HepG2 (cell line): ENCODE measurements around the gene PSMD3. TPM values are rescaled to one million over a fixed set of nuclear protein-coding genes. Genes with fewer than 3 reads are reported as not detected.

Experiments
- ATAC-seq: fragments of 200-7000 bp; cut with Tn5 transposase; 3 replicates; pipeline ENCODE4 v1.9.1; 2020; ENCODE audit warnings: mild to moderate bottlenecking, moderate library complexity
- BruUV-seq: library from RNA; stranded (reverse); fragments of 400-500 nt; replicated peaks from 2 replicates; lab custom pipeline; 2021; lab: Mats Ljungman, UMichigan
- CTCF ChIA-PET: fragments of 300-600 bp; formaldehyde crosslinking; extraction: SDS; loops from one replicate; lab custom pipeline; 2021; ENCODE audit warnings: low total read pairs, inconsistent platforms, low intra/inter-chr PET ratio; lab: Yijun Ruan, JAX
- POLR2A ChIA-PET: fragments of 350-600 bp; sonication (Branson Sonifier 250); formaldehyde crosslinking; loops from one replicate; lab custom pipeline; 2020; ENCODE audit warnings: antibody characterized with exemption, inconsistent platforms; lab: Yijun Ruan, JAX
- DNase-seq: peaks from one replicate; pipeline ENCODE4 v3.0.0-alpha.2; 2015; ENCODE audit warnings: low spot score
- FAIRE-seq: peaks from 3 replicates; lab custom pipeline; 2011; peaks lifted over from hg19 to GRCh38; lab: Jason Lieb, UNC
- H2AFZ ChIP-seq: one replicate; pipeline ENCODE4 v1.6.1; 2011; ENCODE audit warnings: low read length, inconsistent platforms
- H3K27ac ChIP-seq: fragments of 300-600 bp; 3 replicates; pipeline ENCODE4 v1.8.0; 2011; ENCODE audit warnings: mixed run types, mild to moderate bottlenecking, mixed read lengths, low read length, inconsistent platforms; ENCODE audit not compliant: insufficient read depth; ENCODE audit errors: extremely low read length
- H3K27me3 ChIP-seq, 2 experiments: fragments of 200-600 bp in 1 of 2; 2 replicates in 1 of 2; 3 replicates in 1 of 2; pipeline versions ENCODE4 v1.6.0 to v1.8.0; 2011; ENCODE audit warnings: low read length in 2 of 2, mild to moderate bottlenecking in 2 of 2, moderate library complexity in 2 of 2, inconsistent platforms in 1 of 2; ENCODE audit not compliant: insufficient read depth in 2 of 2, control insufficient read depth in 1 of 2
- H3K36me3 ChIP-seq, 2 experiments: fragments of 200-600 bp in 1 of 2; replicated peaks in 1 of 2; 2 replicates in 1 of 2; 3 replicates in 1 of 2; pipeline versions ENCODE4 v1.5.1 to v1.8.0; 2011; ENCODE audit warnings: low read length in 2 of 2, inconsistent platforms in 1 of 2; ENCODE audit not compliant: insufficient read depth in 2 of 2, control insufficient read depth in 1 of 2
- H3K4me1 ChIP-seq: 2 replicates; pipeline ENCODE4 v1.5.1; 2012; ENCODE audit warnings: low read length, inconsistent platforms; ENCODE audit not compliant: insufficient read depth
- H3K4me2 ChIP-seq: 2 replicates; pipeline ENCODE4 v1.6.0; 2011; ENCODE audit warnings: low read depth, low read length, inconsistent platforms
- H3K4me3 ChIP-seq, 3 experiments: fragments of 200-600 bp in 1 of 3; sonication (generic), shearing (Covaris generic) in 1 of 3; replicated peaks in 1 of 3; 2 replicates each; pipeline ENCODE4 v1.5.1; 2011 to 2016; ENCODE audit warnings: low read length in 3 of 3, inconsistent platforms in 2 of 3, low read depth in 2 of 3, mild to moderate bottlenecking in 2 of 3, control low read depth in 1 of 3, mixed read lengths in 1 of 3; ENCODE audit not compliant: insufficient read depth in 1 of 3
- H3K79me2 ChIP-seq: one replicate; pipeline ENCODE4 v1.6.1; 2011; ENCODE audit warnings: low read length, inconsistent platforms; ENCODE audit not compliant: insufficient read depth
- H3K9ac ChIP-seq: 2 replicates; pipeline ENCODE4 v1.6.0; 2011; ENCODE audit warnings: mild to moderate bottlenecking, low read depth, low read length, inconsistent platforms; ENCODE audit not compliant: insufficient read depth
- H3K9me3 ChIP-seq: 2 replicates; pipeline ENCODE4 v1.5.1; 2012; ENCODE audit warnings: mild to moderate bottlenecking, low read length
- H4K20me1 ChIP-seq: 2 replicates; pipeline ENCODE4 v1.6.0; 2011; ENCODE audit warnings: inconsistent platforms, mild to moderate bottlenecking, low read length, moderate library complexity; ENCODE audit not compliant: insufficient read depth
- ETV5 ChIP-seq: IDR thresholded peaks from 2 replicates; pipeline ENCODE4 v1.6.1; 2018; ENCODE audit warnings: missing biosample characterization, missing genetic modification reagents, inconsistent platforms, borderline replicate concordance
- KLF6 ChIP-seq: IDR thresholded peaks from 2 replicates; pipeline ENCODE4 v1.8.0; 2016; ENCODE audit warnings: missing biosample characterization, missing genetic modification reagents
- MAF1 ChIP-seq: sonication (generic); formaldehyde crosslinking; IDR thresholded peaks from 2 replicates; pipeline ENCODE4 v1.5.0; 2020; ENCODE audit warnings: missing genetic modification reagents, borderline replicate concordance
- MTA1 ChIP-seq: sonication (generic); formaldehyde crosslinking; IDR thresholded peaks from 2 replicates; pipeline ENCODE4 v1.4.0; 2020; ENCODE audit warnings: missing genetic modification reagents, mild to moderate bottlenecking, borderline replicate concordance
- SIX4 ChIP-seq: sonication (generic); formaldehyde crosslinking; IDR thresholded peaks from 2 replicates; pipeline ENCODE4 v1.4.0; 2020; ENCODE audit warnings: missing genetic modification reagents
- ZNF138 ChIP-seq: sonication (generic); formaldehyde crosslinking; IDR thresholded peaks from 2 replicates; pipeline ENCODE4 v1.5.0; 2020; ENCODE audit warnings: mild to moderate bottlenecking, low read depth, missing genetic modification reagents
- ZNF263 ChIP-seq: sonication (generic); formaldehyde crosslinking; IDR thresholded peaks from 2 replicates; pipeline ENCODE4 v1.4.0; 2020; ENCODE audit warnings: missing genetic modification reagents
- ZNF7 ChIP-seq: IDR thresholded peaks from 2 replicates; pipeline ENCODE4 v1.6.1; 2016; ENCODE audit warnings: missing biosample characterization, missing genetic modification reagents
- ZNF775 ChIP-seq: sonication (generic); formaldehyde crosslinking; IDR thresholded peaks from 2 replicates; pipeline ENCODE4 v1.4.0; 2020; ENCODE audit warnings: missing genetic modification reagents, mild to moderate bottlenecking, moderate library complexity, borderline replicate concordance
- WGBS: methylation state at CpG from one replicate; pipeline ENCODE4 v1.1.6; 2017; ENCODE audit warnings: low lambda C conversion rate; 5-methylcytosine and 5-hydroxymethylcytosine counted together
- in situ Hi-C: cut with HindIII; loops from 2 replicates; pipeline ENCODE4 v1.10.0; 2017; ENCODE audit warnings: low pct_unique_long_range_greater_than_20kb; ENCODE audit not compliant: extremely low pct_ligation_motif_present
- intact Hi-C: fragments of 100-400 bp; cut with micrococcal nuclease; formaldehyde crosslinking; loops from one replicate; pipeline ENCODE4 v1.10.0; 2022; ENCODE audit not compliant: unreplicated experiment
- polyA plus RNA-seq, 8 experiments: library from polyadenylated mRNA; depleted of rRNA in 3 of 8; stranded (reverse) in 7 of 8; unstranded in 1 of 8; fragments of >200 nt; fragmentation: Illumina TruSeq in 4 of 8; extraction: Trizol in 4 of 8; gene quantifications; 2 replicates each; pipeline versions ENCODE4 v1.2.1 to v1.2.3, GENCODE V29; 2011 to 2016; ENCODE audit warnings: low read depth in 4 of 8, missing spikeins in 1 of 8, mixed read lengths in 1 of 8; ENCODE audit not compliant: insufficient read depth in 1 of 8
- total RNA-seq, 5 experiments: library from RNA; depleted of rRNA; stranded (reverse); fragments of >200 nt; fragmentation: Illumina TruSeq; extraction: Trizol; gene quantifications; 2 replicates each; pipeline ENCODE4 v1.2.3, GENCODE V29; 2016; ENCODE audit warnings: low read depth in 1 of 5
- TF ChIP-seq, protein P1 (sequence below): sonication (generic); formaldehyde crosslinking; IDR thresholded peaks from 2 replicates; pipeline ENCODE4 v1.4.0; 2020; ENCODE audit warnings: missing genetic modification reagents
- TF ChIP-seq, protein P2 (sequence below): fragments of 450-650 bp; IDR thresholded peaks from 2 replicates; pipeline ENCODE4 v1.6.1; 2016
- TF ChIP-seq, protein P3 (sequence below): sonication (generic); formaldehyde crosslinking; IDR thresholded peaks from 2 replicates; pipeline ENCODE4 v1.5.0; 2020; ENCODE audit warnings: mild to moderate bottlenecking, missing genetic modification reagents

Gene PSMD3
- total and polyA plus RNA-seq, 2 of the 13 experiments (the other 11 are each of a cell fraction or from before 2014, with no cell fraction given): 97.4 to 146 TPM

DNA sequence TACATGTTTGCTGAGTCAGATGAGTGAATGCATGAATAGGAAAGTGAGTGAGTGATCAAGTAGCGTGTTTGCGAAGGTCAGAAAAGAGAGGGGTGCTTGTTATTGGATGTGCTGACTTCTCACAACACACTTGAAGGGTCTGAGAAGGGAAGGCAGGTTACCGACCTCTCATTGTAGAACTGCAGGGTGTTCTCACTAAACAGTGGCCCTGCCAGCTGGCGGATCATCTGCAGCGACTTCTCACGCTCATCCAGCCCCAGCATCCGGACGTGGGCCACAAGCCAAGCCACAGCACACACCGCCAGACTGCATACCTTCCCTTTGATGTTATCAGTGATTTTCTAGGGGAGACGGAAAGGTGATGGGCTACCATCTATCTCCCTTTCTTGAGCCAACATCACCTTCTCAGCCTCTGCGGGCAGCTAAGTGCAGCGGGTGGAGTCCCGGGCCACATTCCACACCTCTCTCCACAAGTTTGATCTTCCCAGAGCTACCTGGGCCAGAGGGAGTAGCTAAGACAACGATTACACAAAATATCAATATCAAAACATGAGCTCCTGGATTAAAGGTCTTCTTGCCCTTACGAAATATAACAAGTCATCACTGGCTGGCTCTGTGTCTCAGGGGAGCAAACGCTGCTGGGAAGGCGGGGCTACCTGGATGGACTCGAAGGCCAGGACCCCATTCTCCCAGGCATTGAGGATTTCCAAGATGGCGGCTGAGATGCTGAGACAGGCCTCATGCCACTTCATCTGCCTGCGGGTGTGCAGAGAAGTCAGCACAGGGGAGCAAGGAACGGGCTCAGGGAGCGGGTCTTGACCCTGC is 45.6 kb downstream of the PSMD3 start (continued):
- TF ChIP-seq, protein P1, sequence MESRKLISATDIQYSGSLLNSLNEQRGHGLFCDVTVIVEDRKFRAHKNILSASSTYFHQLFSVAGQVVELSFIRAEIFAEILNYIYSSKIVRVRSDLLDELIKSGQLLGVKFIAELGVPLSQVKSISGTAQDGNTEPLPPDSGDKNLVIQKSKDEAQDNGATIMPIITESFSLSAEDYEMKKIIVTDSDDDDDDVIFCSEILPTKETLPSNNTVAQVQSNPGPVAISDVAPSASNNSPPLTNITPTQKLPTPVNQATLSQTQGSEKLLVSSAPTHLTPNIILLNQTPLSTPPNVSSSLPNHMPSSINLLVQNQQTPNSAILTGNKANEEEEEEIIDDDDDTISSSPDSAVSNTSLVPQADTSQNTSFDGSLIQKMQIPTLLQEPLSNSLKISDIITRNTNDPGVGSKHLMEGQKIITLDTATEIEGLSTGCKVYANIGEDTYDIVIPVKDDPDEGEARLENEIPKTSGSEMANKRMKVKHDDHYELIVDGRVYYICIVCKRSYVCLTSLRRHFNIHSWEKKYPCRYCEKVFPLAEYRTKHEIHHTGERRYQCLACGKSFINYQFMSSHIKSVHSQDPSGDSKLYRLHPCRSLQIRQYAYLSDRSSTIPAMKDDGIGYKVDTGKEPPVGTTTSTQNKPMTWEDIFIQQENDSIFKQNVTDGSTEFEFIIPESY: 0 out of 2 replicates have a peak, but pooled peaks have one; percentile 34
- TF ChIP-seq MTA1 (CRISPR knock-in tag) (0 out of 2 replicates have a peak, but pooled peaks have one; percentile 43), ZNF263 (no peak)

DNA sequence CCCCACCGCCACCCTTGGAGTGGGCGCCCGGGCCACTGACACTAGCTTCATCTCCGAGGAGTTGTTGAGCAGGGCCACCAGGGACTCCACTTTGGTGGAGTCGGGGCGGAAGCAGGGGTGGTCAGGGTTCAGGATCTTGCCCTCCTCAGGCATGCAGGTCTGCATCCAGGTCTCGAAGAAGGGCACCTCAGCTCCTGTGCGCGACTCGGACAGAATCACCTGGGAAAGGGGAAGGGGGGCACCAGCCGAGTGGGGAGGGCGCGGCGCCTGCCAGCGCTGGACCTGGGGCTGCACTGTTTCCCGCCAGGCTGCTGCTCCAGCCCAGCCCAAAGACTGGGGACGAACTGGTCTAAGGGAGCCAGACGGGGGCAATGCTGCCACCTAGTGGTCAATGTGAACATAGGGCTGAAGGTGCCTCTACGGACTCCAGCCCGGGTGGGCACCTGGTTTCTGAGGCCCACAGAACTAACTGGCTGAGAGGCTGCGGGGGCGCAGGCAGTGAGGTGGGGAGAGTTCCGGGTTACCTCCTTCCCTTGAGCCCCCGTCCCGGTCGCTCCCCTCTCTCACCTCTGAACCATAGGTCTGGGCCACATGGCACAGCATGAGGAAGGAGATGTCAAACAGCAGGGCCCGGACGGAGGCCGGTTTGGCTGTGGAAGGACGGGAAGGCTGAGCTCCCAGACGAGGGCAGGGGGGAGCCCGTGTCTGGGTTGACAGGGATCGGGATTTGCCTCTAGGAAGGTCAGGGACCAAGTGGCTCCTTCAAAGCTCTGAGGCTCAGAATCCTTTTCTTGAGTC is 46.4 kb downstream of the PSMD3 start:
- BruUV-seq: no TSS peak
- Histone ChIP-seq H3K27me3 (no peaks in the 10 kb centered on the region), H2AFZ (no peak overlapping the region), H3K9me3 (no peaks in the 10 kb centered on the region), H3K79me2 (no peaks in the 10 kb centered on the region), H3K4me3 (no peak overlapping the region), H4K20me1 (no peaks in the 10 kb centered on the region), H3K36me3 (peaks cover 40 to 74% of the 10 kb centered on the region in 2 experiments), H3K9ac (no peak overlapping the region), H3K4me1 (no peaks in the 10 kb centered on the region), H3K4me2 (no peak overlapping the region), H3K27ac (no peak overlapping the region)
- 55% methylated on average over 28 of the region's 33 CpGs for WGBS
- ATAC-seq: peak; percentile 97
- CTCF ChIA-PET: interaction anchor here (0.7 to 2.7 kb wide), 3 partner anchors 13 to 59 kb away, joined by 3 to 56 read pairs (median 6); partner anchors contain the start of gene CSF3
- POLR2A ChIA-PET: interaction anchor here (0.7 to 1.2 kb wide), 2 partner anchors 27 to 84 kb away, joined by 3 to 6 read pairs; partner anchors contain the start of gene MED24
- peak; percentile 90 for FAIRE-seq
- in situ Hi-C loops: no loop called here
- intact Hi-C loops: loop anchor here (1.0 kb wide), 1 partner anchor 14 kb away; no protein-coding TSS in a partner anchor
- DNase-seq: peak; percentile 82
- TF ChIP-seq MAF1 (CRISPR knock-in tag) (no peak), ZNF775 (no peak), SIX4 (CRISPR knock-in tag) (no peak), ZNF7 (CRISPR knock-in tag) (no peak), ZNF138 (CRISPR knock-in tag) (no peak), ETV5 (CRISPR knock-in tag) (no peak), KLF6 (CRISPR knock-in tag) (no peak)
- TF ChIP-seq, protein P2, sequence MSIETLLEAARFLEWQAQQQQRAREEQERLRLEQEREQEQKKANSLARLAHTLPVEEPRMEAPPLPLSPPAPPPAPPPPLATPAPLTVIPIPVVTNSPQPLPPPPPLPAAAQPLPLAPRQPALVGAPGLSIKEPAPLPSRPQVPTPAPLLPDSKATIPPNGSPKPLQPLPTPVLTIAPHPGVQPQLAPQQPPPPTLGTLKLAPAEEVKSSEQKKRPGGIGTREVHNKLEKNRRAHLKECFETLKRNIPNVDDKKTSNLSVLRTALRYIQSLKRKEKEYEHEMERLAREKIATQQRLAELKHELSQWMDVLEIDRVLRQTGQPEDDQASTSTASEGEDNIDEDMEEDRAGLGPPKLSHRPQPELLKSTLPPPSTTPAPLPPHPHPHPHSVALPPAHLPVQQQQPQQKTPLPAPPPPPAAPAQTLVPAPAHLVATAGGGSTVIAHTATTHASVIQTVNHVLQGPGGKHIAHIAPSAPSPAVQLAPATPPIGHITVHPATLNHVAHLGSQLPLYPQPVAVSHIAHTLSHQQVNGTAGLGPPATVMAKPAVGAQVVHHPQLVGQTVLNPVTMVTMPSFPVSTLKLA: no peak
- TF ChIP-seq, protein P3, sequence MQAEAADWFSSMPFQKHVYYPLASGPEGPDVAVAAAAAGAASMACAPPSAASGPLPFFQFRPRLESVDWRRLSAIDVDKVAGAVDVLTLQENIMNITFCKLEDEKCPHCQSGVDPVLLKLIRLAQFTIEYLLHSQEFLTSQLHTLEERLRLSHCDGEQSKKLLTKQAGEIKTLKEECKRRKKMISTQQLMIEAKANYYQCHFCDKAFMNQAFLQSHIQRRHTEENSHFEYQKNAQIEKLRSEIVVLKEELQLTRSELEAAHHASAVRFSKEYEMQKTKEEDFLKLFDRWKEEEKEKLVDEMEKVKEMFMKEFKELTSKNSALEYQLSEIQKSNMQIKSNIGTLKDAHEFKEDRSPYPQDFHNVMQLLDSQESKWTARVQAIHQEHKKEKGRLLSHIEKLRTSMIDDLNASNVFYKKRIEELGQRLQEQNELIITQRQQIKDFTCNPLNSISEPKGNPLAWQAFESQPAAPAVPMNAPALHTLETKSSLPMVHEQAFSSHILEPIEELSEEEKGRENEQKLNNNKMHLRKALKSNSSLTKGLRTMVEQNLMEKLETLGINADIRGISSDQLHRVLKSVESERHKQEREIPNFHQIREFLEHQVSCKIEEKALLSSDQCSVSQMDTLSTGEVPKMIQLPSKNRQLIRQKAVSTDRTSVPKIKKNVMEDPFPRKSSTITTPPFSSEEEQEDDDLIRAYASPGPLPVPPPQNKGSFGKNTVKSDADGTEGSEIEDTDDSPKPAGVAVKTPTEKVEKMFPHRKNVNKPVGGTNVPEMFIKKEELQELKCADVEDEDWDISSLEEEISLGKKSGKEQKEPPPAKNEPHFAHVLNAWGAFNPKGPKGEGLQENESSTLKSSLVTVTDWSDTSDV (CRISPR knock-in tag): no peak
